WI38 (cell line): ENCODE data around the gene INTS11.
A peak's percentile ranks its signal among the peaks of the same experiment; 100 is the strongest.

Experiments
- H3K4me3 ChIP-seq: 2 replicates; pipeline ENCODE4 v1.5.1; 2011; ENCODE audit warnings: low read depth, mild to moderate bottlenecking, control low read depth, low read length
- CTCF ChIP-seq: IDR thresholded peaks from 2 replicates; pipeline ENCODE4 v1.5.1; 2012; ENCODE audit warnings: low read depth, mild to moderate bottlenecking, control low read depth, low read length

INTS11 gene

GRCh38 chr1:1267488-1268283, 56.8 kb downstream of the INTS11 start:
- no peak overlapping the region for H3K4me3 ChIP-seq
- TF ChIP-seq CTCF: no peak

DNA sequence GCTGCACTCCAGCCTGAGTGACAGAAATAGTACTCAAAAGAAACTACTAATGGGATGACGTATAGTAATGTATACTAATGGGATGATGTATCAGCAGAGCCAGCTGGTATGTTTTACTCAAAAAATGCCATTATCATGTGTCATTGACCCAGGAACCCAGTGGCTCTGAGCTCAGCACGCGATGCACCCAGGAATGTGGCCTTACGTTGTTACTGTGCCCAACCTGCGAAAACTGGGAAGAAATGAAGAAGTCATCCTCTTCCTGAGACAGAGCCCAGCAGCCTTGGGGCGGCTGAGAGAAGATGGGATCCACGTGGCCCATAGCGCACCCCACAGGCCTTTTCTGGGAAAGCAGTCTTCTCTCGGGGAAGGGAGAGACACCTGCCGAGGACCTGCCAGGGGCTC, 59.6 kb downstream of the INTS11 start:
- peak overlapping the region; percentile 8; the same call in 1 of the 2 replicates for H3K4me3 ChIP-seq
- peak; percentile 53 for TF ChIP-seq CTCF

DNA sequence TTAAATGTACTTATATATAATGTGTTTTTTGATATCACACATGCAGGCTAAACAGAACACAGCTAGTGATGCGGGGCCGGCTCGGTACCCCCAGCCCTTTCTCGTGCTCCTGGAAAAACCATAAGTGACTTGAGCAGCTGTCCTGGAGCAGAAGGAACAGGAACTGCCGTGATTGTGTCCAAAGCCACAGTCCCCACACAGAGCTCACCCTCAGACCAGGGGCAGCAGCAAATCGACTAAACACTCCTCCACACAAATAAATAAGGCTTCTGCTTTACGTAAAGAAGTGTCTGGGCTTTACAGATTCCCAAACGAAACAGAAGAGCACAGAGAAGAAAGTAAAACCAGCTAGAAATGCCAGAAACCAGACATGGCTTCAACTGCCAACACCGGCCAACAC, 60.4 kb downstream of the INTS11 start:
- H3K4me3 ChIP-seq: peak overlapping the region; percentile 1
- no peak for TF ChIP-seq CTCF

DNA sequence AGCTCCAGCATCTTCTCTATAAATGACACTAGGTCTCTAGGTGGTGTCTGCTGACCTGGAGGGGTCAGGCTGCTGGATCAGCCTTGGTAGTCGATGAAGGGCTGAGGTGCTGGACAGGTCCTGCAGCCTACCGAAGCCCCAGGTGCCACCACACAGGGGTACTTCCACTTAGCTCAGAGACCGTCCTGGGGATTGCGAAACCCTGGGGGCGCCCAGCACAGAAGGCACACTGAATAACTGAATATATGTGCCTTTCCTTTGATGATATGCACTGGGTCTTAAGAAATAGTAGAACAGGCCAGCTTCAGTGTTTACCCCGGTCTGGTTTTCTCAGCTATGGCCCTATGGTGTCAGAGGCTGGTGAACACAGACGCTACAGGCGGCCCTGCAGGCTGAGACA, 61.7 kb downstream of the INTS11 start:
- no peak overlapping the region for H3K4me3 ChIP-seq
- no peak for TF ChIP-seq CTCF

- TF ChIP-seq CTCF: no peak
- no peak overlapping the region for H3K4me3 ChIP-seq
Observed at GRCh38 chr1:1262071-1262470, 62.4 kb downstream of the INTS11 start.
